NOMO-1 treated with dmso at 0.1 percent for 144 hours (cell line): ENCODE measurements around the gene CD8A.
"Not testable (repeated sequence)": the region's sequence is repeated elsewhere in the genome, so short reads cannot be mapped to it uniquely, and the experiment has no call there.

Experiments
- DNase-seq: peaks from one replicate; lab custom pipeline; 2025; ENCODE audit not compliant: unreplicated experiment; lab: John Stamatoyannopoulos, UW

Gene CD8A

GRCh38 chr2:86790676-86791572 is at the start of gene CD8A:
TSS of gene CD8A (minus strand) at chr2:86790913. CDS start at chr2:86790825, 88 bp downstream.
- DNase-seq: no peak

- not testable (repeated sequence) for DNase-seq
Observed at GRCh38 chr2:86839871-86840548, 49.3 kb upstream of the CD8A start.

GRCh38 chr2:86839455-86839854 is 48.7 kb upstream of the CD8A start:
- DNase-seq: not testable (repeated sequence)

GRCh38 chr2:86837714-86838113 is 47.0 kb upstream of the CD8A start:
- not testable (repeated sequence) for DNase-seq

- peak; percentile 4 for DNase-seq
Observed at GRCh38 chr2:86836915-86837695, 46.4 kb upstream of the CD8A start.

- not testable (repeated sequence) for DNase-seq
Observed at GRCh38 chr2:86835548-86835889, 44.8 kb upstream of the CD8A start.

GRCh38 chr2:86833315-86833714 is 42.6 kb upstream of the CD8A start:
- no peak for DNase-seq

- no peak for DNase-seq
Observed at GRCh38 chr2:86832334-86833096, 41.8 kb upstream of the CD8A start.

- DNase-seq: no peak
Observed at GRCh38 chr2:86831537-86831936, 40.8 kb upstream of the CD8A start.

GRCh38 chr2:86826951-86827350 is 36.2 kb upstream of the CD8A start:
- no peak for DNase-seq

GRCh38 chr2:86825693-86826381 is 35.1 kb upstream of the CD8A start:
- DNase-seq: no peak

GRCh38 chr2:86825036-86825692 is 34.5 kb upstream of the CD8A start:
- no peak for DNase-seq

- no peak for DNase-seq
Observed at GRCh38 chr2:86822668-86823345, 32.1 kb upstream of the CD8A start.

GRCh38 chr2:86821842-86822241 is 31.1 kb upstream of the CD8A start:
- DNase-seq: no peak

- no peak for DNase-seq
Observed at GRCh38 chr2:86821306-86821705, 30.6 kb upstream of the CD8A start.

- no peak for DNase-seq
Observed at GRCh38 chr2:86818957-86819356, 28.2 kb upstream of the CD8A start.

GRCh38 chr2:86818114-86818801 is 27.5 kb upstream of the CD8A start:
- no peak for DNase-seq

GRCh38 chr2:86815611-86816010 is 24.9 kb upstream of the CD8A start:
- DNase-seq: no peak
